ENCODE results near the gene SLC43A1. TPM values are rescaled to one million over a fixed set of nuclear protein-coding genes. Genes with fewer than 3 reads are reported as not detected.
A peak's percentile ranks its signal among the peaks of the same experiment; 100 is the strongest.

The SLC43A1 gene
- total RNA-seq, 1 donor from 2014 or later, result 10.4 TPM

GRCh38 chr11:57546451-57546850 lies 30.9 kb upstream of the SLC43A1 start:
- no peak for TF ChIP-seq CTCF (IDR thresholded peaks at IDR 0.05; ENCODE audit: unreplicated experiment)
- Mint-ChIP-seq H3K9me3 (ENCODE audit: unreplicated experiment) (no peaks in the 10 kb centered on the region), H3K4me1 (ENCODE audit: unreplicated experiment) (peaks cover 9% of the 10 kb centered on the region), H3K36me3 (ENCODE audit: low read depth, unreplicated experiment) (peaks cover 24% of the 10 kb centered on the region), H3K4me3 (ENCODE audit: unreplicated experiment) (no peak overlapping the region), H3K27me3 (ENCODE audit: unreplicated experiment) (peaks cover 3% of the 10 kb centered on the region), H3K27ac (ENCODE audit: unreplicated experiment) (no peak overlapping the region)
- DNase-seq (ENCODE audit: low spot score), result no peak

- Mint-ChIP-seq H3K27me3 (ENCODE audit: unreplicated experiment) (peaks cover 3% of the 10 kb centered on the region), H3K4me3 (ENCODE audit: unreplicated experiment) (no peak overlapping the region), H3K4me1 (ENCODE audit: unreplicated experiment) (peaks cover 12% of the 10 kb centered on the region), H3K36me3 (ENCODE audit: low read depth, unreplicated experiment) (peaks cover 24% of the 10 kb centered on the region), H3K9me3 (ENCODE audit: unreplicated experiment) (no peaks in the 10 kb centered on the region), H3K27ac (ENCODE audit: unreplicated experiment) (no peak overlapping the region)
- no peak for TF ChIP-seq CTCF (IDR thresholded peaks at IDR 0.05; ENCODE audit: unreplicated experiment)
- DNase-seq (ENCODE audit: low spot score), result no peak
Observed at GRCh38 chr11:57545883-57546282, 30.4 kb upstream of the SLC43A1 start.

- Mint-ChIP-seq H3K27ac (ENCODE audit: unreplicated experiment) (no peak overlapping the region), H3K4me3 (ENCODE audit: unreplicated experiment) (no peak overlapping the region), H3K27me3 (ENCODE audit: unreplicated experiment) (peaks cover 1% of the 10 kb centered on the region), H3K4me1 (ENCODE audit: unreplicated experiment) (peaks cover 19% of the 10 kb centered on the region), H3K9me3 (ENCODE audit: unreplicated experiment) (no peaks in the 10 kb centered on the region), H3K36me3 (ENCODE audit: low read depth, unreplicated experiment) (peaks cover 15% of the 10 kb centered on the region)
- TF ChIP-seq CTCF (IDR thresholded peaks at IDR 0.05; ENCODE audit: unreplicated experiment), result no peak
- DNase-seq (ENCODE audit: low spot score), result no peak
Observed at GRCh38 chr11:57544566-57544965, 29.1 kb upstream of the SLC43A1 start.

GRCh38 chr11:57543593-57543992 lies 28.1 kb upstream of the SLC43A1 start:
- no peaks in the 10 kb centered on the region for H3K9me3 Mint-ChIP-seq (ENCODE audit: unreplicated experiment)
- H3K27me3 Mint-ChIP-seq (ENCODE audit: unreplicated experiment), result peaks cover 1% of the 10 kb centered on the region
- peaks cover 14% of the 10 kb centered on the region for H3K36me3 Mint-ChIP-seq (ENCODE audit: low read depth, unreplicated experiment)
- H3K27ac Mint-ChIP-seq (ENCODE audit: unreplicated experiment), result no peak overlapping the region
- no peak overlapping the region for H3K4me3 Mint-ChIP-seq (ENCODE audit: unreplicated experiment)
- no peak for TF ChIP-seq CTCF (IDR thresholded peaks at IDR 0.05; ENCODE audit: unreplicated experiment)
- H3K4me1 Mint-ChIP-seq (ENCODE audit: unreplicated experiment), result peaks cover 27% of the 10 kb centered on the region
- DNase-seq (ENCODE audit: low spot score), result no peak

- Mint-ChIP-seq H3K36me3 (ENCODE audit: low read depth, unreplicated experiment) (peaks cover 13% of the 10 kb centered on the region), H3K4me3 (ENCODE audit: unreplicated experiment) (peak overlapping the region; percentile 68), H3K9me3 (ENCODE audit: unreplicated experiment) (no peaks in the 10 kb centered on the region), H3K27me3 (ENCODE audit: unreplicated experiment) (peaks cover 3% of the 10 kb centered on the region), H3K4me1 (ENCODE audit: unreplicated experiment) (peaks cover 38% of the 10 kb centered on the region), H3K27ac (ENCODE audit: unreplicated experiment) (no peak overlapping the region)
- TF ChIP-seq CTCF (IDR thresholded peaks at IDR 0.05; ENCODE audit: unreplicated experiment), result no peak
- DNase-seq (ENCODE audit: low spot score), result no peak
Observed at GRCh38 chr11:57542582-57542981, 27.1 kb upstream of the SLC43A1 start.
